ENCODE data around the gene VPS26B. TPM values are rescaled to one million over a fixed set of nuclear protein-coding genes. Genes with fewer than 3 reads are reported as not detected.
A peak's percentile ranks its signal among the peaks of the same experiment; 100 is the strongest.
"Not testable (repeated sequence)": the region's sequence is repeated elsewhere in the genome, so short reads cannot be mapped to it uniquely, and the experiment has no call there.

The VPS26B gene
- total RNA-seq, 2 donors from 2014 or later: 33.5 to 33.9 TPM

DNA sequence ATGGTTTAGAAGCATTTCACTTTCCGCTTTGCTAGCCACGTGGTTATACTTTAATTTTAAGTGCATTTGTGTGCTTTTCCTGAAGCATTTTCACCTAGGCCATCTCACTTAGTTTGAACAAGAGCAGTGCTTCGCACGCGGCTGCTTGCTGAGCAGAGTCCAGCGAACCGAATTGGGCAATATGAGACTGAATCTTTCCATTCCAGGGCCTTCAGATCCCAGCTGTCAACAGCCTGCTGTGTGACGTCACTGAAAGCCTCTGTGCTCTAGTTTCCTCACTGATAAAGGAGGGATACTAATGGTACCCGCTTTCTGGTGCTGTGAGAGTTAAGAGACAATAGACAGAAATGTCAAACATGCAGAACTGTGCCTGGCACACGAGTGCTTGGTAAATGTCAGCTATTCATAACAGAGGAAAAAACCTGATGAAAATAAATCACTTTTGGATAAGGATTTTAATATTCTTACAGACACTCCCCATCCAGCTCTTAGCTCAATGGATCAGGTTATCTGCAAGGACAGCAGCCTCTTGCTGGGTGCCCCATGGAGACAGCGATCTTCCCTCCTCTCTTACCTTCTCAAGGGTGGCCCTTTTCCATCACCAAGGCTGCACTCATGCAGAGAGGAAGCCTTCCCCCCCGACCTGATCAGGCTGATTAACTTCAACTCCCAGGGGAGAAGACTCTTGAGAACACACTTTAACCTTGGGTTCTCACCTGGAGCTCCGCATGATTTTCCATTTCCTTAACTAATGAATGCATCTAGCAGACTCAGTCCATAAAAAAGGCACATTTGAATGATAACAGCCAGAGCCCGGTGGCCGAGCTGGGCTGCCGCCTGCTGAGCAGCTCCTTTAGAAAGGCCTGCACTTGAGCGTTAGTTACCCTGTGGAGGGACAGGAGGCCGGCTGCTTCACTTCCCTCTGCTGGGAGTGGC, 48.2 kb downstream of the VPS26B start:
- Mint-ChIP-seq H3K4me3 (peak overlapping the region; percentile 27), H3K27me3 (peaks cover 40 to 47% of the 10 kb centered on the region in 2 donors), H3K9me3 (no peaks in the 10 kb centered on the region), H3K36me3 (no peaks in the 10 kb centered on the region), H3K27ac (no peak overlapping the region), H3K4me1 (ENCODE audit: low read depth in 2 of 2) (peaks cover 19 to 32% of the 10 kb centered on the region in 2 donors)
- no peak for ATAC-seq
- DNase-seq (ENCODE audit: low spot score): no peak

DNA sequence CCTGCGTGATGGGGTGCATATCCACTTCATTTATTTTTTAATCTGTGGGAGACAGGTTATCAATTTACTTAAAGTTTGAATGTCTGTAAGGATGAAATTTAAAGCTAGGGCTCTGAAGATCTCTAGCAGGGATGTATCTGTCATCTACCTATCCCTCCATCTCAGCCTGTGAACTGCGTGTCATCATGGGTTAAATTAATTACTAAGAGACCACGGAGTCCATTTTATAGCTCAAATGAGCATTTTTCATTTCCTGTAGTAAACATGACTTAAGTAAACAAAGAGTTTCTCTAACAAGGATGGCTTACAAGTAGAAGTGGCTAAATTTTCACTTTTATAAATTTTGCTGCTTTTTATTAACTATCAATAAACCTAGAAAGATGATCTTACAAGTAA, 48.8 kb downstream of the VPS26B start:
- H3K4me3 Mint-ChIP-seq: peak overlapping the region; percentile 27

DNA sequence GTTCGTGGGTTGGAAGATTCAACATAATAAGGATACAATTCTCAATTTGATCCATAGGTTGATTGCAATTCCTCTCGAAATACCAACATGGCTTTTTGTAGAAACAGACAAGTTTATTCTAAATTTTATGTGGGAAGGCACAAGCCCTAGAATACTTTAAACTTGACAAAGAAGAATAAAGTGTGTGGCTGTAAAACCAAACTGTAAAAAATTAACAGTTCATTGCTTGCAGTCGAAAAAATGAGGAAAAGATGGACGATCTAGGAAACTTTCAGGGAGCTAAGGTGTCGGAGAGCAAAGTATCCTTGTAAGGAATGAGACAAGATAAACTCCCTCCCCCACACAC, 50.7 kb downstream of the VPS26B start:
- ATAC-seq (no peak), DNase-seq (ENCODE audit: low spot score) (no peak)
- no peaks in the 10 kb centered on the region for H3K9me3 Mint-ChIP-seq
- peaks cover 50 to 67% of the 10 kb centered on the region in 2 donors for H3K27me3 Mint-ChIP-seq
- H3K4me3 Mint-ChIP-seq: peak overlapping the region; percentile 88
- no peaks in the 10 kb centered on the region for H3K36me3 Mint-ChIP-seq
- peaks cover 17 to 26% of the 10 kb centered on the region in 2 donors for H3K4me1 Mint-ChIP-seq (ENCODE audit: low read depth in 2 of 2)
- H3K27ac Mint-ChIP-seq: peak overlapping the region; percentile 20 to 70

More for the DNA sequence above, 48.8 kb downstream of the VPS26B start:
- Mint-ChIP-seq H3K27ac (no peak overlapping the region), H3K27me3 (peaks cover 40 to 48% of the 10 kb centered on the region in 2 donors), H3K9me3 (no peaks in the 10 kb centered on the region), H3K4me1 (ENCODE audit: low read depth in 2 of 2) (peaks cover 19 to 32% of the 10 kb centered on the region in 2 donors), H3K36me3 (no peaks in the 10 kb centered on the region)
- ATAC-seq (no peak), DNase-seq (ENCODE audit: low spot score) (no peak)

DNA sequence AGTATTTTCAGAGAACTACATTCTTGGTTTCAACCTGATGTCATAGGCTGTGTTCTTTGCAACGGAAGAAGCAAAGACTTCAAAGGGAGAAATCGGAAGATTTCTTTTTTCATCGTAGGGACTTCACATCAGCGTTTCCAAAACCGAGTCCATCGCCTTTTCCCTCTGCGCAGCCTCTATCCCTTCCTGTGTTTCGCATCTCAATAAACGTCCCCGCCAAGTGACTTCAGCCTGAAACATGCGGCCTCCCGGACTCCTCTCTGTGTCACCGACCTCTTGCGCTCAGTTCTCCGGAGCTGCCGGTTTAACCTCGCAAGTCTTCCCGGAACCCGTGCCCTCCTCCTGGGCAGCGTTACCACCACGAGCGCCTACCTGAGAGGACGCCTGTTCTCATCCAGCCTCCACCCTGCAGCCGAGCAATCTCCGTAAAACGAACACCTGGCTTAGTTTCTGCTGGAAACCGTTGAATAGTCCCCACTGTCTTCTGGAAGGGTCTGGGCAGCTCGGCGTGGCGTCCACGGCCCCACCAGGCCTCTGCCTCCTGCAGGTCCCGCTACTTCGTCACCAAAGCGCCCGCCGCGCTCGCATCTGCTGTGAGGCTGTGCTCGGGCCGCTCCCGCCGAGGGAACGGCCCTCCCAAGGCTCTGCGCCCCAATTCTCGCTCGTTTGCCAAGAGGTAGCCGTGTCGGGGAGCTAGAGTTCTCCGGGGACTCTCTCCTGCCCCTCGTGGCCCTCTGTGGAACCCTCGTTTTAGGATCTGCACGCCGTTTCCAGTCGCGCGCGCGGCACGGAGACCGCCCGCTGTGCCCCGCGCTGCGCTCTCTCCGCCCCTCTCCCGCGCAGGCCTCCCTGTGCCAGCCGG, 51.3 kb downstream of the VPS26B start, which contains the start of gene GLB1L3:
GLB1L3 (plus strand) TSS at position 846 of the 862 bp plus-strand sequence. CDS start 362 bp downstream, outside the sequence.
- H3K9me3 Mint-ChIP-seq: no peaks in the 10 kb centered on the region
- DNase-seq (ENCODE audit: low spot score) (no peak), ATAC-seq (peak; percentile 86 to 89)
- no peaks in the 10 kb centered on the region for H3K36me3 Mint-ChIP-seq
- H3K4me1 Mint-ChIP-seq (ENCODE audit: low read depth in 2 of 2): peaks cover 11 to 20% of the 10 kb centered on the region in 2 donors
- peak within 1 kb of the TSS; percentile 20 to 70 for H3K27ac Mint-ChIP-seq
- peak within 1 kb of the TSS; percentile 91 for H3K4me3 Mint-ChIP-seq
- peaks cover 51 to 73% of the 10 kb centered on the region in 2 donors for H3K27me3 Mint-ChIP-seq

DNA sequence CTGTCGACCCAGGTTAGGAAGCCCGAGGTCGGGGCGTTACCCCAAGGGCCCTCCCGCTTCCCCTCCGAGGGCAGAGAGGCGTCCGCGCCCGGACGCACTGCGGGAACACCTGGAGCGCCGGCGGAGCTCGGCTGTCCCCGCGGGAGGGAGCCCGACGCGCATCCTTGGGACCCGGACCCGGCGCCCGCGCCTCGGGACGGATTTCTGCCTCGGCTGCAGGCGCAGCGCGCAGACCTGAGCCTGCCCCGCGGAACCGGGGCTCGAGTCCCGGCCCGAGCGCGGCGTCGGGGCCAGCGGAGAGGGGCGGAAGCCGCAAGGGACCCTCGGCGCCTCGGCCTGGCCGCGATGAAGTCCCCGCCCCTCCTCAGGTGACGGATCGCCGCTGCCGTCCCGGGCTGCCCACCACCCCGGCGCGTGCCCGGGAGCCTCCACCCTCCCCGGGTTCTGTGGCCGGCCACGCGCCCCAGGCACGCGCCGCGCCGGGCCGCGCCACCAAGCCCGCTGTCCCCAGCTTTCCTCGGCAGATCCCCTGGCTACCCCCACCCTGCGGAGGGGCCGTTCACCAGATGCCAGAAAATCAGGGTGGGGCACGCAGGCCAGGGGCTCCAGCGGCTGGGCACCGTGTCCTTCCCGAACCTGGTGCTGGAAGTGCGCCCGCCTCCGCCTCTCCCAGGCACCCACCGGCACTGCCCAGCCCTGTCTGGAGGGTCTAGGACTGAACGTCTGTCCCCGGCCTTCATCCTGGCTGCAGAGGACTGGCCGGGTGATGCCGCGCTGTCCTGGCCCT, 52.1 kb downstream of the VPS26B start:
- peaks cover 11 to 18% of the 10 kb centered on the region in 2 donors for H3K4me1 Mint-ChIP-seq (ENCODE audit: low read depth in 2 of 2)
- peaks cover 49 to 70% of the 10 kb centered on the region in 2 donors for H3K27me3 Mint-ChIP-seq
- no peaks in the 10 kb centered on the region for H3K9me3 Mint-ChIP-seq
- H3K27ac Mint-ChIP-seq: peak overlapping the region in 1 of 2 donors; percentile 49
- peak overlapping the region; percentile 91 for H3K4me3 Mint-ChIP-seq
- no peaks in the 10 kb centered on the region for H3K36me3 Mint-ChIP-seq
- no peak for DNase-seq (ENCODE audit: low spot score)
- peak; percentile 22 to 45 for ATAC-seq

DNA sequence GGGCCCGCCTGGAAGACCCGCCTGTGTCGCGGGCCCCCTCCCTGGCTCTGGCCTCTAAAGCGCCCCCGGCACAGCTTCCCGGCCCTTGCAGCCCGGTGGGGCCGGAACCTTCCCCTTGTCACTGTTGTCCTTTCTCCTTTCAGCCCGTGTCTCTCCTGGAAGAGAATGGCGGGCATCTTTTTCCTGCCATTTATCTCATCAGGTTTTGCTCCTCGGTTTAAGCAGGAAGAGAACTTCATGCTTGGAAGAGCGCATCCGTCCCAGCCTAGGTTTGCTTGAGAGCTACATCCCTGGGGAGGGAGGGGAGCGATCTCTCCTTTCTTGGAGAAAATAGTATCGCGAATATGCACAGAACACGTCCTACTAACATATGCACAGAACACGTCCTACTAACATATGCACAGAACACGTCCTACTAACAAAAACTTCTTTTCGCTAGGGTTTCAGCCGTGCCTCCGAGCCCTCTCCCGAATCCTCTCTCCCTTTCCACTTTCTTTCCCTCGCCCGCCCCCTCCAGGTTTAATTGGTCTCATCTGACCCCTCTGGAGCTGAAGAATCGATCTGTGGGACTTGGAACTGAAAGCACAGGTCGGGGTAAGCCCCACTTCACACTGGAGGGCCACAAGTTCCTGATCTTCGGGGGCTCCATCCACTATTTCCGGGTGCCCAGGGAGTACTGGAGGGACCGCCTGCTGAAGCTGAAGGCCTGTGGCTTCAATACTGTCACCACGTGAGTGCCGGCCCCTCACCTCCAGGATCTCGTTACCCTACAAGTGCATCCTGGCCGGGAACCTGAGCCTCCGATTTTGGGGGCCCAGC, 52.9 kb downstream of the VPS26B start:
- Mint-ChIP-seq H3K27ac (peak overlapping the region in 1 of 2 donors; percentile 49), H3K4me1 (ENCODE audit: low read depth in 2 of 2) (peaks cover 11 to 18% of the 10 kb centered on the region in 2 donors), H3K36me3 (no peaks in the 10 kb centered on the region), H3K9me3 (no peaks in the 10 kb centered on the region), H3K27me3 (peaks cover 46 to 70% of the 10 kb centered on the region in 2 donors), H3K4me3 (peak overlapping the region; percentile 91)
- DNase-seq (ENCODE audit: low spot score) (no peak), ATAC-seq (no peak)

DNA sequence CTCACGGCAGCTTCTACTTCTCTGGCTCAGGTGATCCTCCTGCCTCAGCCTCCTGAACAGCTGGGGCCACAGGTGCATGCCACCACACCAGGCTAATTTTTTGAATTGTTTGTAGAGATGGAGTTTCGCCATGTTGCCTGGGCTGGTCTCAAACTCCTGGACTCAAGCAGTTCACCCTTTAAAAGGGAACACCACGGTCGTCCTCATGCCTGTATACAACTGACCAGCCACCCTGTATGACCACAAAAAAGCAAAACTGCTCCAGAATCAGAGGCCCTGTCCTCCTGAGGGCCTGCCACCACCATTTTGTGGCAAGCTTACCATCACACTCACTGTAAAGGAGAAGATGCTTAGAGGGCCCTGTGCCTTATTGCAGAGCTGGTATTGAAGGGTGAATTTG, 53.9 kb downstream of the VPS26B start:
- H3K4me1 Mint-ChIP-seq (ENCODE audit: low read depth in 2 of 2): peaks cover 11 to 18% of the 10 kb centered on the region in 2 donors
- H3K36me3 Mint-ChIP-seq: no peaks in the 10 kb centered on the region
- ATAC-seq: no peak
- H3K4me3 Mint-ChIP-seq: no peak overlapping the region
- H3K27me3 Mint-ChIP-seq: peaks cover 40 to 61% of the 10 kb centered on the region in 2 donors
- DNase-seq (ENCODE audit: low spot score): no peak
- no peaks in the 10 kb centered on the region for H3K9me3 Mint-ChIP-seq
- H3K27ac Mint-ChIP-seq: no peak overlapping the region

DNA sequence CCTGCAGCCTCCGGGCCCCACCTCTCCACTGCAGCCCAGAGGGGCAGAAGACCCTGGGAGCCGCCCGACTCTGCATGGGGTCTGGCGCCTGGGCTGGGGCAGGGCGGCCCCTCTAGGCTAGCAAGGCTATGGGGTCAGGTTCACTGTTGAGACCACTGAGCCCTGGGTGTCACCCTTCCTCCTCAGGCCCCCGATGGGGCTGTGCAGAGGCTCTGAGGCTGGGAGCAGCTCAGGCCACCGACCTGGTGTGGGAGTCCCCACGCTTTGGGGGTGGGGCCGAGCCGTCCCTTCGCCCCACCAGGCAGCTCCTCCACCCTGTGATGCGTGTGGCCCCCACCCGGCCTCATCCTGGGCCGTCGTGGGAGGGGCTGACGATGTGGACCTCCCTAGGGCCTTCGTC, 57.2 kb downstream of the VPS26B start:
- not testable (repeated sequence) for H3K9me3 Mint-ChIP-seq; DNase-seq (ENCODE audit: low spot score); H3K27ac Mint-ChIP-seq; H3K36me3 Mint-ChIP-seq; H3K4me1 Mint-ChIP-seq (ENCODE audit: low read depth in 2 of 2); H3K4me3 Mint-ChIP-seq
- H3K27me3 Mint-ChIP-seq: peaks cover 24 to 39% of the 10 kb centered on the region in 2 donors
- ATAC-seq: peak in 1 of 2 donors; percentile 6

DNA sequence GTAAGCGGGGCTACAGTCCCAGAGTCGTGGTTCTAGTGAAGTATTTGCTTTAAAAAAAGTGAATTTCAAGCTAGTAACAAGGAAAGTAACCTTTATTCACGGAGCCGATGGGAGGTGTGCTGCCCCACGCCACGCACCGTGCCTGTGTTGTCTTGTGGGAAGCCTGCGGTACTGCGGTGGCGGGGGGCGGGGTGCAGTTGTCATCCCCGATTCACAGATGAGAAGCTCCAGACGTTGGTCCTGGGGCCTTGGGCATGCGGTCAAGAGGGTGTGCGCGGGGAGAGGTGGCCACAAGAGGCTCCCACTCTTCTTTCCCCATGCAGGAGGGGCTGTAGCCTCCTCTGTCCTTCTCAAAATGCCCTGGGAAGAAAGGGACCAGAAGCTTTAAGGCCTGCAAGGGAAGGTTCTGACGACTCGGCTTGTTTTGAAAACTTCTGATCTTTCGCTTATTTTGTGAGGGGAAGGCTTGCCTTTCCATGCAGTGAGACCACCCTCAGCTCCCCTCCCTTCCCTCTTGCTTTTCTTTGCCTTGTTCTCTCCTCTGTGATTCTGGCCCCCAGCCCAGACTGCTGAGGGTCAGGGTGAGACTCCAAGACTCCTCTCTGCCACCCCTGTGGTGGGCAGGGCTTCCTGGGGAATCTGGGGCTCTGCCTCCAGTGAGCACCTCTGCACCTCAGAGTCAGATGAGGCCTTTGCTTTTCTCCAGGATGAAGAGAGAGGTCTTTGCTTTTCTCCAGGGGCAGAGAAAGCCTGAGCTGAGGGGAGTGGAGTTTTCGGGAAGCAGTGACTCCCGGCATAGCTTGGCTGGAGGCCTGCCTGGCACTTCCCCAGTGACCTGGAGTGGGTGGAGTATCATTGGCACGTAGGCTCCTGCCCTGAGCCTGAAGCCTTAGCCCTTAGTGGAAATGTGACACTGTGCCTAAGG, 57.9 kb downstream of the VPS26B start:
- H3K4me1 Mint-ChIP-seq (ENCODE audit: low read depth in 2 of 2): peaks cover under 1 to 1% of the 10 kb centered on the region in 2 donors
- no peak overlapping the region for H3K27ac Mint-ChIP-seq
- ATAC-seq: no peak
- H3K9me3 Mint-ChIP-seq: no peaks in the 10 kb centered on the region
- DNase-seq (ENCODE audit: low spot score): no peak
- no peaks in the 10 kb centered on the region for H3K36me3 Mint-ChIP-seq
- H3K4me3 Mint-ChIP-seq: no peak overlapping the region
- H3K27me3 Mint-ChIP-seq: peaks cover 20 to 33% of the 10 kb centered on the region in 2 donors

DNA sequence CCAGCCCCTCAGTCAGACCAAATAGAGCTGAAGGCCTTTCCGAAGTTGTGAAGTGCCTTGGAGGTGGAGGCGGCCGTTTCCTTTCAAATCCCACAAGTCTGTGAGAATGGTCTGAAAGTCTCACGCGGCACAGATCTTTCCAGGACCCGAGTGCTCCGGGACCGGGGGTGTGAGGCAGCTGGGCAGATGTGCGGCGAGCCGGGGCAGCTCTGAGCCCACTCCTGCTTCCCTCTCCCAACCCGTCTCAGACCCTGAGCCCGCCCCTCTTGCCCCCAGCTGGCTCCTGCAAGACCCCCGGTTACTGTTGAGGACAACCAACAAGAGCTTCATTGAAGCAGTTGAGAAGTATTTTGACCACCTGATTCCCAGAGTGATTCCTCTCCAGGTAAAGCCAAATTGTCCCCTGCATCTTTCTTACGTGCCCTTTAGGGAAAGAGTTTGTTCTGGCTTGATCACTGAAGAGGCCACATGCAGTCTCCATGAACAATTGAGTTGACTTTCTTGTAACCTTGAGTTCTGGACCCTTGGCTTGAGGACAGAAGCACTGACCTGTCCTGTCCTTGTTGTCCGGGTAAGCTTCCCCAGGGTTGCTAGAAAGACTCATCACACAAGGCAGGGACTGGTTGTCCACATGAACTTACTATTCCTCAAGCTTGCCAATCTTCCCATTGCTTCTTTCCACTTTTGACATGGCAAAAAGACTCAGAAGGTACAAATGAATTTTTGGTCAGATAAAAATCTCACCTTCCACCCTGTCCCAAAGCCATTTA, 59.2 kb downstream of the VPS26B start:
- Mint-ChIP-seq H3K4me1 (ENCODE audit: low read depth in 2 of 2) (no peaks in the 10 kb centered on the region), H3K4me3 (no peak overlapping the region), H3K9me3 (no peaks in the 10 kb centered on the region), H3K36me3 (no peaks in the 10 kb centered on the region), H3K27ac (no peak overlapping the region), H3K27me3 (peaks cover 22 to 34% of the 10 kb centered on the region in 2 donors)
- no peak for DNase-seq (ENCODE audit: low spot score)
- no peak for ATAC-seq

DNA sequence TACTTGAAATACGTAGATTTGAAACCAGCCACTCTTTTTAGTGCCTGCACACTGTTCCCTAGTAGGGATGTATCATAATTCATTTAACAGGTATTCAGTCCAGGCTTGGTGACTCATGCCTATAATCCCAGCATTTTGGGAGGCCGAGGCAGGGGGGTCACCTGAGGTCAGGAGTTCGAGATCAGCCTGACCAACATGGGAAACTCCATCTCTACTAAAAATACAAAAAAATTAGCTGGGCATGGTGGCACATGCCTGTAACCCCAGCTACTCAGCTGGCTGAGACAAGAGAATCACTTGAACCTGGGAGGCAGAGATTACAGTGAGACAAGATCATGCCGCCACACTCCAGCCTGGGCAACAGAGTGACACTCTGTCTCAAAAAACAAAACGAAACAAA, 59.9 kb downstream of the VPS26B start:
- H3K4me1 Mint-ChIP-seq (ENCODE audit: low read depth in 2 of 2); H3K36me3 Mint-ChIP-seq; H3K4me3 Mint-ChIP-seq; H3K9me3 Mint-ChIP-seq; DNase-seq (ENCODE audit: low spot score); H3K27ac Mint-ChIP-seq; ATAC-seq: not testable (repeated sequence)
- peaks cover 20 to 27% of the 10 kb centered on the region in 2 donors for H3K27me3 Mint-ChIP-seq

Data from natural killer cell treated with Interleukin-12 subunit alpha and Interleukin-12 subunit beta and Interleukin-15 and Interleukin-18, amount 100 ng/mL, for 72 hours (primary cell).